Loucy (cell line): ENCODE data around the gene TGFBI.
"Not testable (repeated sequence)": the region's sequence is repeated elsewhere in the genome, so short reads cannot be mapped to it uniquely, and the experiment has no call there.

ENCODE experiments used
- H2AFZ ChIP-seq: fragments of 200-600 bp; sonication (generic); 2 replicates; pipeline ENCODE4 v1.6.0; 2016; ENCODE audit warnings: antibody characterized with exemption, mild to moderate bottlenecking, low read length, moderate library complexity
- H3F3A ChIP-seq: fragments of 200-600 bp; 2 replicates; pipeline ENCODE4 v1.6.0; 2016; ENCODE audit warnings: antibody characterized with exemption, low read depth, mild to moderate bottlenecking
- H3K27me3 ChIP-seq: fragments of 200-600 bp; sonication (generic); 2 replicates; pipeline ENCODE4 v1.6.1; 2014; ENCODE audit warnings: low read length, mild to moderate bottlenecking; ENCODE audit not compliant: insufficient read depth, poor library complexity, severe bottlenecking
- H3K36me3 ChIP-seq: fragments of 200-600 bp; sonication (generic); 2 replicates; pipeline ENCODE4 v1.6.1; 2016; ENCODE audit warnings: low read length; ENCODE audit not compliant: insufficient read depth
- H3K4me1 ChIP-seq: fragments of 200-600 bp; sonication (generic); 2 replicates; pipeline ENCODE4 v1.5.1; 2014; ENCODE audit warnings: low read length, mild to moderate bottlenecking; ENCODE audit not compliant: insufficient read depth, poor library complexity, severe bottlenecking
- H3K4me2 ChIP-seq: fragments of 200-600 bp; sonication (generic); 2 replicates; pipeline ENCODE4 v1.6.0; 2014; ENCODE audit warnings: antibody characterized with exemption, low read length, low read depth, mild to moderate bottlenecking; ENCODE audit not compliant: poor library complexity, severe bottlenecking
- H3K4me3 ChIP-seq: fragments of 200-600 bp; sonication (generic); 2 replicates; pipeline ENCODE4 v1.5.1; 2014; ENCODE audit warnings: low read length, mild to moderate bottlenecking, mixed read lengths; ENCODE audit not compliant: poor library complexity, severe bottlenecking
- H3K79me2 ChIP-seq: fragments of 200-600 bp; sonication (generic); 2 replicates; pipeline ENCODE4 v1.6.1; 2014; ENCODE audit warnings: low read length; ENCODE audit not compliant: insufficient read depth
- H3K9ac ChIP-seq: fragments of 200-600 bp; sonication (generic); 2 replicates; pipeline ENCODE4 v1.6.0; 2014; ENCODE audit warnings: mild to moderate bottlenecking, low read depth, low read length, moderate library complexity; ENCODE audit not compliant: poor library complexity, severe bottlenecking
- H3K9me2 ChIP-seq: fragments of 200-600 bp; sonication (generic); replicated peaks from 2 replicates; pipeline ENCODE4 v1.6.1; 2016; ENCODE audit warnings: low read depth, low read length, mixed read lengths
- H3K9me3 ChIP-seq: fragments of 200-600 bp; sonication (generic); 2 replicates; pipeline ENCODE4 v1.6.1; 2014; ENCODE audit warnings: mild to moderate bottlenecking, antibody characterized with exemption, low read length, low read depth; ENCODE audit not compliant: insufficient read depth
- H4K20me1 ChIP-seq: fragments of 200-600 bp; sonication (generic); 2 replicates; pipeline ENCODE4 v1.6.0; 2014; ENCODE audit warnings: antibody characterized with exemption, low read length, mild to moderate bottlenecking; ENCODE audit not compliant: insufficient read depth, poor library complexity, severe bottlenecking
- CTCF ChIP-seq: fragments of 200-600 bp; sonication (generic); conservative IDR thresholded peaks from 2 replicates; pipeline ENCODE4 v1.5.1; 2014; ENCODE audit warnings: mild to moderate bottlenecking, antibody characterized with exemption, low read length
- EZH2phosphoT487 ChIP-seq: fragments of 200-600 bp; IDR thresholded peaks from 2 replicates; pipeline ENCODE4 v1.6.1; 2018; ENCODE audit warnings: antibody characterized with exemption, mild to moderate bottlenecking, moderate library complexity, borderline replicate concordance

Gene TGFBI

GRCh38 chr5:136042665-136043121 lies 13.9 kb downstream of the TGFBI start:
- TF ChIP-seq EZH2phosphoT487 (no peak), CTCF (no peak)
- peak overlapping the region; percentile 37 for H3K4me3 ChIP-seq
- peaks cover 4% of the 10 kb centered on the region; the same call in 1 of the 2 replicates for H3K9me3 ChIP-seq
- H2AFZ ChIP-seq, result no peak overlapping the region
- no peak overlapping the region for H3K9ac ChIP-seq
- H3F3A ChIP-seq, result no peaks in the 10 kb centered on the region
- no peaks in the 10 kb centered on the region for H3K79me2 ChIP-seq
- peak overlapping the region; percentile 66 for H3K4me2 ChIP-seq
- no peaks in the 10 kb centered on the region for H3K36me3 ChIP-seq
- no peaks in the 10 kb centered on the region for H3K27me3 ChIP-seq
- peaks cover 46% of the 10 kb centered on the region for H3K4me1 ChIP-seq
- no peaks in the 10 kb centered on the region for H3K9me2 ChIP-seq
- no peaks in the 10 kb centered on the region for H4K20me1 ChIP-seq

- Histone ChIP-seq H3K36me3 (no peaks in the 10 kb centered on the region), H3K27me3 (no peaks in the 10 kb centered on the region), H3K9ac (no peak overlapping the region), H3K79me2 (no peaks in the 10 kb centered on the region), H3K9me2 (no peaks in the 10 kb centered on the region), H3F3A (no peaks in the 10 kb centered on the region), H2AFZ (no peak overlapping the region), H3K4me2 (no peak overlapping the region), H3K9me3 (peaks cover 4% of the 10 kb centered on the region; the same call in 1 of the 2 replicates), H3K4me1 (peaks cover 40% of the 10 kb centered on the region), H4K20me1 (no peaks in the 10 kb centered on the region), H3K4me3 (no peak overlapping the region)
- TF ChIP-seq CTCF, result no peak
- TF ChIP-seq EZH2phosphoT487, result no peak
Observed at GRCh38 chr5:136043551-136043950, 14.8 kb downstream of the TGFBI start.

GRCh38 chr5:136043968-136044610 lies 15.3 kb downstream of the TGFBI start:
- H3K4me2 ChIP-seq, result no peak overlapping the region
- H4K20me1 ChIP-seq, result no peaks in the 10 kb centered on the region
- no peak overlapping the region for H3K9ac ChIP-seq
- no peaks in the 10 kb centered on the region for H3K9me2 ChIP-seq
- H2AFZ ChIP-seq, result no peak overlapping the region
- no peaks in the 10 kb centered on the region for H3K27me3 ChIP-seq
- H3K4me3 ChIP-seq, result no peak overlapping the region
- H3K9me3 ChIP-seq, result no peaks in the 10 kb centered on the region
- no peak for TF ChIP-seq CTCF
- no peak for TF ChIP-seq EZH2phosphoT487
- H3K4me1 ChIP-seq, result peaks cover 40% of the 10 kb centered on the region
- no peaks in the 10 kb centered on the region for H3F3A ChIP-seq
- no peaks in the 10 kb centered on the region for H3K36me3 ChIP-seq
- no peaks in the 10 kb centered on the region for H3K79me2 ChIP-seq

GRCh38 chr5:136045026-136045425 lies 16.2 kb downstream of the TGFBI start:
- not testable (repeated sequence) for H3K4me3 ChIP-seq, H4K20me1 ChIP-seq, H3K27me3 ChIP-seq, H3K9ac ChIP-seq, H2AFZ ChIP-seq, H3K9me3 ChIP-seq, H3K79me2 ChIP-seq, H3K4me2 ChIP-seq, H3F3A ChIP-seq, H3K36me3 ChIP-seq, H3K9me2 ChIP-seq
- H3K4me1 ChIP-seq, result peaks cover 37% of the 10 kb centered on the region
